Breast epithelium (tissue), 3 donors: ENCODE measurements around the gene CCDC6.

Experiments
- CTCF ChIP-seq, 3 donors: fragments of 450-650 bp; IDR thresholded peaks; one replicate each; pipeline ENCODE4 v1.5.1; 2016 to 2017; ENCODE audit warnings: antibody characterized with exemption in 3 of 3, mild to moderate bottlenecking in 3 of 3, moderate library complexity in 3 of 3
- POLR2A ChIP-seq: fragments of 450-650 bp; IDR thresholded peaks from one replicate; pipeline ENCODE4 v1.6.1; 2016; ENCODE audit warnings: antibody characterized with exemption, mild to moderate bottlenecking, moderate library complexity
- POLR2AphosphoS5 ChIP-seq, 3 donors: sonication (generic); formaldehyde crosslinking; IDR thresholded peaks; one replicate each; pipeline ENCODE4 v1.6.1; 2017; ENCODE audit warnings: antibody characterized with exemption in 3 of 3

- TF ChIP-seq CTCF (IDR thresholded peaks at IDR 0.05) (no peak), POLR2AphosphoS5 (IDR thresholded peaks at IDR 0.05) (no peak), POLR2A (no peak)
Observed at GRCh38 chr10:59762505-59762904, 143.9 kb downstream of the CCDC6 start.
